Left forelimb (tissue), 1 donor: ENCODE results near the gene NPHP4.

Experiments
- DNase-seq: peaks from one replicate; pipeline ENCODE4 v3.0.0-alpha.2; 2018; ENCODE audit warnings: low spot score

Gene NPHP4

DNA sequence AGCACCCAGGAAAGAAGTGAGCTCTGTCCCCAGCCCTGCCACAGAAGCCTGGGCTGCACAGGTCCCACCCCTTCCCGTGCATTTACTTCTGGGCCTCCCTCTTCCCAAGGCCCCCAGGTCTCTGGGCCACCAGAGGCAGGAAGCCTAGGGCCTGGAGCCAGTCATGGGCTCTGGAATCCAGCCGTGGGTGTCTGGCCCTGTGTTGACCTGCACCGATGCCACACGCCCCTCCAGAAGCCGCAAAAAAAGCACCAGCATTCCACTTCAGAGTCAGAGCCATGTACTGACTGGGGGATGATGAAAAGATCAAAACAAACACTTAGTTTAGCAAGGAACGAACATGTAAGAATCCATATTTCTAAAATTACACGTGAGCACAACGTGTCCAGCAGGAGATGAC, 141.7 kb downstream of the NPHP4 start:
- DNase-seq: no peak

DNA sequence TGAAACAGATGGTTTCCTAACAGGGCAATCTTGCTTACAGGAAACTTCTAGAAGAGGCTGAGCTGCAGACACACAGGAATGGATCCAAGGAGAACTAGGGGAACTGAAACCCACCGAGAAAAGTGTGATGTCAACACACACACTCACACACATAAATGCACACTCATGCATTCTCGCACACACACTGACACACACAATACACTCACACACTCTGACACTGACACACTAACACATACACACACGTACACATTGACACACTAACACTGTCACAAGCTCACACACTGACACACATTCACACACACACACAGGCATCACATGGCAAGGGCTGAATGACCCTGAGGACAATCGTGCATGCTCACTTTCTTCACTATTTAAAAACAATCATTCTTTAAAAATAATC, 142.7 kb downstream of the NPHP4 start:
- no peak for DNase-seq

DNA sequence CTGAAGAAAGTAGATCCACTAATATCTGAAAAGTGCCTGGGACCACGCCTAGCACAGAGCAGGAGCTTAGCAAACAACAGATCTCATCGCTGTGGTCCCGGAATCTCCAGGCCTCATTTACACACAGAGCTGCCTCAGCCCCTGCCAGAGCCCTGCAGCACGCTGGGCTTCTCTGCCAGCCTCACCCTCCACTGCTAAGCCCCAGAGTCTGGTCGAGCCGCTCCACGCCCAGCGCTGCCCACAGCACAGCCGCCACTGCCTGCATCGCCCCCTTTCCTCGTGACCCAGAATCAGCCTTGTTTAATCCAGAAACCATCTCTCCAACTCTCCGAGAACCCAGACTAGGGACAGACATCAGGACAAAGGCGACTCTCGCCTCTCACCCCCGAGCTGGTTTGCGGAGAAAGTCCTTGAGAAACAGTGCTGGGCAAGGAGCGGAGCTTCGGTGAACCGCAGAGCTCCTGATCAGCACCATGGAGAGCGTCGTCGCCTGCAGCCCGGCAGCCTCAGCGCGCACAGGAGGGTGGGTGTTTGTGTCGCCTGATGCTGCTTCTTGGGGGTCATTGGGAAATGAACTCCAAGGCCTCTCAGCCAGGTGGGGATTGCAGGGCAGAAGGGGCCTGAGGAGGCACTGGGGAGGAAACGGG, 145.1 kb downstream of the NPHP4 start:
- no peak for DNase-seq

DNA sequence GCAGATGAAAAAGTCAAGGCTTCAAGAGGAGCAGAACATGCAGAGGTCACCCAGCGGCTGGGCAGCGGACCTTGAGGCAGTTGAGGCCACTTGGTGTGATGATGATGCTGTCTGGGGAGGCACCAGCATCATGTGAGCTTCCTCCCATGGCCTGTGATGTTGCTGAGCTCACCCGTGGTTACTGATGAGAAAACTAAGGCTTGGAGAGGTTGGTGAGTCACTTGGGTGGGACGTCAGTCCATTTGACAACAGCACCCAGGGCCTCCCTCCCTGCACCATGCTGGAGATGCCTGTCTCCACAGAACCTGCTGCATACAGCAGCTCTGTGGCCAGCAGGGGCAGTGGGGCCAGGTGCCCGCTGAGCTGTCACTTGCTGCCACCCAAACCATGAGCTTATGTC, 146.8 kb downstream of the NPHP4 start:
- DNase-seq: no peak

DNA sequence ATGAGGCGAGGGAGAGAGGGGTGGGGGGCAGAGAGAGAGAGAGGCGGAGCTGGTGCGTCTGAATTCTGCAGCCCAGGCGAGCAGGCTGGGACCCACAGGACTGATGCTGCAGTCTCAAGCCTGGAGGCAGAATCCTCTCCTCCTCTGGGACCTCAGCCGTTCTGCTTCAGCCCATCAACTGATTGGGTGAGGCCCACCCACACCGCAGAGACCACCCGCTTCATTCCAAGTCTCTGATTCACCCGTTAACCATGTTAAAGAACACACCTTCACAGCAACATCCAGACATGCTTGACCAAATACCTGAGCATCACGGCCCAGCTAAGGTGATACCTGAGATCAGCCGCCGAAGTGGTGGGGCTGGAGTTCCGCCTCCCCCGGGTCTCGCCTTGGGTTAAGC, 147.8 kb downstream of the NPHP4 start:
- no peak for DNase-seq

DNA sequence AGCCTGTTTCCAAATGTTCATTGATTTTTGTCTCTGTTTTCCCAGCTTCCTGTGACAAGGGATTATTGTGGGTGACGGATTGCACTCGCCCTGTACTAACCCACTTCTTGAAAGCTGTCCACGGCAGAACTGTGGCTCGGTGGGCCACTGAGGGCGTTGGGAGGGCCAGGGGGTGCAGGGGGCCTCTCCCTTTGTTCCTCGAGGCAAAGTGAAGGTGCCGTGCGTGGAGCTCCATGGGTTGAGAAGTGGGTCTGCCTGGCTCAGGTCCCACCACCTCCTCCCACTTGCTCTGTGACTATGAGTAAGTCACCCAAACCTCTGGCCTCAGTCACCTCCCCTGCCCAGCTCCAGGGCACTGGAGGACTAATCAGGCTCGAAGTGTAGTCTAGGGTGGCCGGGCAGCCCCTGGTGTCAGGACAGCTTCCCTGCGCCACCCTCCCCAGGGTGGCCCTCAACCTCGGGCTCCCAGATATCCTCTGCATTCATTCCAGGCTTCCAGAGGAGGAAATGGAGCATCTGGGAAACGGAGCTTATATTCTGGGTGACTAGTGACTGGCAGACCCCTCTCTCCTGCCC, 148.6 kb downstream of the NPHP4 start:
- DNase-seq: no peak

DNA sequence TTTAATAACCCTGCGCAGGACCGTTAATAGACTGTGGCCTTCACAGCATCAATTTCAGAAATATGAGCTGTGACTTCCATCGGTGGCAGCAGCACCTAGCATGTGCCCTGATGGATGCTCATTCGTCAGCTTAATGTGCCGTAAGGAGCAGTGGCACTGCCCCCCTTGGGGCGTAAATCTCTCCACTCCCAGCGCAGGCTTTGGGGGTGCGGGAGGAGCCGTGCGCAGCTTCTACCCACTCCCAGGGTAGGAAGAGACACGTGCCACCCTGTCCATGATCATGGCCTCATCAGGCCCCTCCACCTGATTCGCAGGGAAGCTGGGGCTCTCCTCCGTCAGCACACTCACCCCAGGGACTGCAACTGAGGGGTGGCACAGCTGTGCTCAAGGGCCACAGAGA, 149.5 kb downstream of the NPHP4 start:
- no peak for DNase-seq

DNA sequence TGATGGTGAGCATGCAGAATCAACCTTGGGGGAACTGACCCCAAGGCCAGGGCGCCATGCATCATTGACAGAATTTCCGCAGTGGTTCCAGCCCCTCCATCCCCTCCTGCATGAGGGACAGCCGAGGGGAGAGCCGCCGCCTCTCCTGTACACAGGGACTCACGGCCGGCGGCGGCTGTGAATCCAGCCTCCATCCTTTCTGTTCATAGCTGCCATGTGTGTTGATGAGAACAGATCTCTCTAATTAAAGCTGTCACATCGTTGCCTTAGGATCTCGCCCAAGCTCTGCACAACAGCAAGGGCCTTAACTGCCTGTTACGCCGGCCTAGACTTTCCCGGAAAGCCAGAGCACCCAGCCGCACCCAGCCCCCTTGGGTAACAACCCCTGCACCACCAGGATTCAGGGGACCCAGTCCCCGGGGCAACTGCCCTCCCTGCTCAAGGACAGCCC, 151.6 kb downstream of the NPHP4 start:
- DNase-seq: no peak

DNA sequence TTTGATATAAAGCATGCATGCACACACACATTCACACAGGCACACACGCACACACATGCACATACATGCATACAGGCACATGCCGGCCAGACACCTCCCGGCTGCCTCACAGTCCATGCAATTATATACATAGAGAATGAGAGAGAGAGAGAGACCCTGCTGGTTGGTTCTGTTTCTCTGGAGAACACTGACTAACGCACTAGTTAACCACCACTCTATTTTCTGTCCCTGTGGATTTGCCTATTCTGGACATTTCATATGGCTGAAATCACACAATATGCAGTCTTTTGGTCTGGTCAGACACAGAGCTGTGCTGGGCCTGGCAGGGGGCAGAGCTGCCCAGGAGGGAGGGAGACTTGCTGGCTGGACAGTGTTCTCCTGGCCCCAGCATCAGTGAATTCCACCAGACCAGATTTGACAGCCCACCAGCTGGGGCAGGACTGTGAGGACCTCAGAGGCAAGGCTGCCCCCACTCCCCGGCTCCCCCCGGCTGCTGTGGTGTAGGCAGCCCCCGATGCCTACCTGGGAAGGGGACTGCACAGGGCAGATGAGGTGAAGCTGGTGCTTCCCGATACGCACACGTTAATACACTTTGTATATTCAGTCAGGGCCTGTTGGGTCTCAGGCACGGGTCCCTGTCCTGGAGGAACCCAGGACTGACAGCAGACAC, 152.2 kb downstream of the NPHP4 start:
- DNase-seq: no peak

DNA sequence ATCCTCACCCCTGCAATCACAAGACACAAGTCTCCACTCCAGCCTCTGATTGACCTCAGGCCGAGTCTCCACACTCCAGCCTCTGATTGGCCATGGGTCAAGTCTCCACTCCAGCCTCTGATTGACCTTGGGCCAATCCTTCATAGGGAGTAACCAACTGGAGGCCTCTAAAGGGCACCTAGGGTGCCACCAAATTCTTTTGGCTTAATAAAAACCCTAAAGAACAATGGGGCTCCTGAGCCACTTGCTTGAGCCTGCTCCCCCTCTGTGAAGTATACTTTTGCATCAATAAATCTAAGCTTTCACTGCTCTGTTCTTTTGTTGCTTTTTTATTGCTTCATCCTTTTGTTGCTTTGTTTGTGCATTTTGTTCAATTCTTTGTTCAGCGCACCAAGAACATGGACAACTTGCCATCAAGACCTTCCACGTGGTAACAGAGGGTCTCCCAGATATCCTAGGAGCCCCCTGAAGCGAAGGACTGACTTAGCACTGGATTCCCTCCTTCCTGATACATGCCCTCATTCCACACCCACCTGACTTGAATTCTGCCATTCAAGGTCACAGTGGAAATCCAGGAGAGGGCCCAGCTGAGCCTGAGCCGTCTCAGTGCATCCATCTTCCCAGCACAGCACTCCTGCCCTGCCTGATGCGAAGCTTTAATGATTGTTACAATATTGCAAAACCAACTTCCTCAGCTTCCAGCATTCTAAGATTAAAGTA, 152.9 kb downstream of the NPHP4 start:
- no peak for DNase-seq

DNA sequence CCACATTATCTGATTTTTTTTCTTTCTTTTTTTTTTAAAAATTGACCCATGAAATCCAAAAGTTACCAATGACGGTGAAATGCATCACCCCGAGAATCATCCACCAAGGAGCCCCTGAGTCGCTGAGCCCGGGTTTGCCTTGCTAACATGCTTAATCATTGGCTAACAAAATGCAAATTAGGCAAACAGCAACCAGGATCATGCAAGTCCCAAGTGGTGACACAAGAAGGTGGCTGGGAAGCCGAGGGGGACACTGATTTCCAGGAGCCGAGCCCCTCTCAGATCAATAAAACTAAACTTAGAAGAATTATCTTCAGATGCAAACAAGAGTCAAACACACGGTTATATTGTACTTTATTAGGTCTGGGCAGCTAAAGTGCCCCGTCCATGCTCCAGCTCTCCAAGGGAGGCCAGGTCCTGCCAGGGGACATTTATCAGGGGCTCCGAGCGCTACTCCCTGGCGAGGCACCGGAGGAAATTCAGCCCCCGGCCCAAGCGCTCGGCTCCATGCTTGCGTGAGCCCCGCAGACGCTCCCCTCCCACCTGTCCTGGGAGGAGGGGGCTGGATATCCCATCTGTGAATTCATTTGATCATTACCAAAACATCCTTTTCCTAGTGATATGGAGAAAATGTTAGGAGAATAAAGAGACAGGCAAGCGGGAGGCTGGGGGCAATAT, 154.1 kb downstream of the NPHP4 start:
- no peak for DNase-seq

DNA sequence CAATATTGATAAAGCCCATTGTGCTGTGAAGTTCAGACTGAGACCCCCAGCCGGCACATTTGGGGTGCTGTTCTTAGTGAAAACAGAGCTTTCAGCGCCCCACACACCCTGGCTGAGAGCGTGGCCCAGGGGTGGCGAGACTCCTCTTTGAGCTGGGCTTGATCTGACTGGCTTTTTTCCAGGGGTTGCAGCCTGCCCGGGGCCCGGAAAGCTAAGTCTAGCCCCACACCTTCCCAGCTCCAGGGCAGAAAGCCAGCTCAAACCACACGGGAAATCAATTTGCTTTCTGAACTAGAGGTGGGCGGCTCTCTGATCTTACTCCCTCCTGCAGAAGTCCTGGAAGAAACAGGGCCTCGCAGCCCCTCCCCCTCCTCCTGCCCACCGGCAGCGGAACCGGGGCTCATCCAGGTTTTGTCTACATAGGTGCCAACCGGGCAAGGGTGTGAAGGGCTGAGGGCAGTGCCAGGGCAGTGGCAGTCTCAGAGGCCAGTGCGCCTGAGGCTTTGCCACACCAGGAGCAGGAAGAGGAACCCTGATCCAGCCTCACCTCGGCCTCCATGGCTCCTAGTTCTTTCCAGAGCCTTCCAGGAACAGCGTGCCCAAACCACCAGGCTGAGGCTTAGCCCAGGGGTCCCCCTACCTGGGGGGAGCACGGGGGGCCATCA, 155.3 kb downstream of the NPHP4 start:
- no peak for DNase-seq

DNA sequence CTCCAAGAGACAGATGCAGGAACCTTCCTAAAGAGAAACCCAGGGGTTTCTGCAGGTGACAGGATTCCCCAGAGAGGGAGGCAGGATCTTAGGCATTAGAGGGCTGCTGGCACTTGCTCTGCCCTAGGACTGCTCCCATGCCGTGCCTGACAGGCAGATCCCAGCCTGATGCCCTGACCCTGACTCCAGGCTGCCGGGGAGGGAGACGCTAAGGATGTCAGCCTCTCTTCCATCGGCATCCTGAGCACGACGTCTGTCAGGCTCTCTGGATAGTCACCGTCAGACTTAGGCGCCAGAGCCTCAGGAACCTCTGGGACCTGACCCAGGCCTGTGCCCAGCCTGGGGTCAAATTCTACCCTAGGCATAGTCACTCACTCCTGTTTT, 157.1 kb downstream of the NPHP4 start:
- DNase-seq: no peak

DNA sequence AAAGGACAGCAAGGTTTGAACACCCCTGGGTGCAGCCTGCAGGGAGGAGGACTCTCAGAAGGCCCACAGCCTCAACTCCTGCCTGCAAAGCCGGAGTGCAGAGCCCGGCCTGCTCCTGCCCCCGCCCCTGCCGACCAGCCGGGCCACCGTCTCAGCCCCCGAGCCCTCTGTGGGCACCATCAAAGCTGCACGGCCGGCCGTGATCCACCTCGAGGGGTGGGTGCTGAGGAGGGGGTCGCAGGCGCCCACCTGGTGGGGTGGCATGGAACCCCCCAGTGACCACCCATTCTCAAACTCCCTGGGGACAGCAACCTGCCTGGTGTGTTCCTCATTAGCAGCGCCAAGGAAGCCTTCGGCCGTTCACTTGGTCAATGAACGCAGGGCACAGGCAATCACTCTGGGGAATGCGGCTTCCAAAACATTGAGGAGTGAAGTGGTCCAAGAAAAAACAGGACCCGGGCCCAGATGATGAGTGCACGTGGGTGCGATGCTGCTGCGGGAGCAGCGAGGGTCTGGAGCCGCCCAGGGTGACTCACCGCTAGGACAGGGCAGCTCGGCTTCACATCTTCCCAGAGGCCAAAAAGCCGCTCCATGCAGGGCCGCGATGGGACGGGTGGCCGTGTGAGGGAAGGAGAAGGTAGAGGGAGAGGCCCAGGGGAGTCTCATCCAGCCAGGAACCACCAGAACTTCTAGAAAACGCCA, 157.6 kb downstream of the NPHP4 start:
- no peak for DNase-seq

DNA sequence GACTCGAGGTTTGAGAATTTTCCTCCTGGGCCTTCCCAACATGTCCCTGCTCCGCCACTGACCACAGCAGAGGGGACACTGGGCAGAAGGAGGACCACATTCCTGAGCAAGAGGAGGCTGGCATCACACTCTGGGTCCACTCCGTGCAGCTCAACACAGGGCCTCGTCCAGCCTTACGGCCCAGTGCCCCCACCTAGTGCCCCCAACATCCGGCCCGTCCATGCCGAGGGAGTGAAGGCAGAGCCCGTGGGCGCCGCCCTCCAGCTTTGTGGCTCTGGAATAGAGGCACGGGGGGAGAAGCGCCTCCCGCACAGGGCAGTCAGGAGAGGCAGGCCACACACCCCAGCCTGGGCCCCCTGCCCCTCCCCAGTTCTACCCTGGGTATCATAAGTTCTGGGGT, 158.3 kb downstream of the NPHP4 start:
- DNase-seq: no peak

DNA sequence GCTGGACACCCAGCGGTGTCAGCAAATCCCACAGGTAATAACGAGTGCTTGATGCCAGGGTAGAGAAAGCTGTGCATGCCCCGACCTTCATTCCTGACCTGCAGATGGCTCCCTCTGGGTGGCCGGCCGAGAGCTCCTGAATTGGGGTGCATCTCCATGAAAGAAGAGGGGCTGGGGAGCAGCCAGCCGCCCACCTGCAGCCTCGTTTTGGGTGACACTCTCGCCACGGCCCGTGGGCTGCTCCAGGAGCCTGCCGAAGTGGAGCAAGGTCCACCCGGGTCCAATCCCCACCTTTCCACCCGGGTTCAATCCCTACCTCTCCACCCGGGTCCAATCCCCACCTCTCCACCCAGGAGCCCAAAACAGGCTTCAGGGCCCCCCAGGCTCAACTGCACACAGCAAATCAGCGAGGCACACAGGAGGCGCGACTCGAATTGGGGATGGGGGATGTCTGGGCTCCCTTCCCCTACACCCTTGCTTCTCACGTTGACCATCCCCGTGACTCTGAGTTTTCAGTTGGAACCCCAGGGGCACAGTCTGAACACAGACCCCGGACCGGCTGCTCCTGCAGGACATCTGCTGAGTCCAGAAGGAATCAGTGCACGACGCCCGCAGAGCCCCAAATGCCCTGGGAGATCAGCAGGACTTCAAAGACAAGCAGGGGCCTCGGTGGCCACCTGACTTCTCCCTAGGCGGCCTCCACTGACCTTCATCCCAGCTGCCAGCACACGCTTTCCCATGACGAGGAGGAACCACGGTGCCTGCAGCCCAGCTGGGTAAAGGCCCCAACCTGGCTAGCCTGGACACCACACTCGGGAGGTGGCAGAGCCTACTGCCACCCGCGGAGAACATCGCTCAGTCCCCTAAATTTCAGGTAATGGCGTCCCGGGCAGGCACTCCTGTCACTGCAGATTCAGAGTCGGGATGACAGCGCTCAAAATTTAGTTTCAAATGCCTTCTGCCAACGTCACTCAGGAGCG, 159.0 kb downstream of the NPHP4 start:
- no peak for DNase-seq

DNA sequence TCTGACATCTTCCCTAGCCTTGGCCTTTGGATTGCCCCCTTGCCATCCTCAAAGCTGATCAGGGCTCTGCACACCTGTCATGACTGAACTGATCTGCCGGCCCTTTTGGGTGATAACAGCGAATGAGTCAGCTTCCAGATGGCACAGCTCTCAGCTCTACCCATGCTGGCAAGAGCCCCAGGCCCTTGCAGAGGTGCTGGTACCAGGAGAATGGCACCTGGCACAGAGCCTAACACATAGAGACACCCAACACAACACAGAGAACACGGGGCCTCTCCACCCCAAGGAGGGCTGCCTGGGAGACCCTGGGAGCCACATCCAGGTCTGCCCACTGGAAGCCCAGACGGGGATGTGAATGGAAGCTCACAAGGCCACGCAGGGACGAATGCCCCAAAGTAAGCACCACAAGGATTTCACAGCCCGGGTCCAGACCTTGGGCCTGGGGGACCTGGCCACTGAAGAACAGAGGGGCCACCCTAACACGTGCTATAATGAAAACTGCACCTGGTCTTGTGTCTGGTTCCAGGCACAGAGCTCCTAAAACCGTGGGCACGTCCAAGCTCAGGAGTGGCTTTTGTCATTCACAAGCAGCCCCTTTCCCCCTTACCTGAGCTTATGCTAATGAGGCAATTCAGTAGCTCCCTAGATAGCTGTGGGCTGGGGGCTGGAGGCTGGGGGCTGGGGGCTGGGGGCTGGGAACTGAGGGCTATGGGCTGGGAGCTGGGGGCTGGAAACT, 160.5 kb downstream of the NPHP4 start:
- DNase-seq: no peak

DNA sequence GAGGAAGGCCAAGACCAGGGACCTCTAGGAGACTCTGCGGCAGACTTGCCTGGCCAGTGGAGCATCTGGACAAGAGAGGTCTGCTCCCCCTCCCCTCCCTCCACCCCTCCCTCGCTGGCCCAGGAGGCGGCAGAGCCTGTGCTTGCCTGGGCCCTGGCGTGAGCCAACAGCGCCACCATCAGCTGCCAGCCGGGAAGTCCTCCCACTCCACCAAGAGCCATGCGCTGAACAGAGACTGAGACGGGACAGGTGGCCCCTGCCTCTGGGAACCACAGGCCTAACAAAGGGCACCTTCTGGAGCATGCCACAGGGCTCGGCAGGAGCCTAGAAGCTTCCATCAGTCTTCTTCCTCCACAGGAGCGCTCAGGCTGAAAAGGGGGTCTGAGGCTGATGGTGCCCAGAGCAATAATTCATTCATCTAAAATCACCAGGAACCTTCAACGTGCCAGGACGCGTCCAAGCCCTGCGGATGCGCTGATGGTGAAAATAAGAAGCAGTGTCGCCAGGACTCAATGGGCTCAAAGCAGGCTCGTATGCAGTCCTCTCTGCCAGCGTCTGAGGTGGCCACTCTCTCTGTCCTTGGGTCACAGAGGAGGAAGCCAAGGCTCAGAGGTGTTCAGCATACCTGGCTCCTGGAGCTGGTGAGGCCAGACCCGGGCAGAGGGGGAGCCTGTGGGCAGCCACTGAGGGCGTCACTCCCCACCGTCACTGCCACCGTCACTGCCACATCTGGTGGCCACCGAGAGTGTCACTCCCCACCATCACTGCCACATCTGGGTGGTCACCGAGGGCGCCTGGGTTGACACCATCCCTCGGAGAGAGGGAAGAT, 161.2 kb downstream of the NPHP4 start:
- no peak for DNase-seq
